ENCODE data around the gene PRR19. TPM values are rescaled to one million over a fixed set of nuclear protein-coding genes. Genes with fewer than 3 reads are reported as not detected.

The PRR19 gene
- total RNA-seq, 1 donor: 0.86 TPM

DNA sequence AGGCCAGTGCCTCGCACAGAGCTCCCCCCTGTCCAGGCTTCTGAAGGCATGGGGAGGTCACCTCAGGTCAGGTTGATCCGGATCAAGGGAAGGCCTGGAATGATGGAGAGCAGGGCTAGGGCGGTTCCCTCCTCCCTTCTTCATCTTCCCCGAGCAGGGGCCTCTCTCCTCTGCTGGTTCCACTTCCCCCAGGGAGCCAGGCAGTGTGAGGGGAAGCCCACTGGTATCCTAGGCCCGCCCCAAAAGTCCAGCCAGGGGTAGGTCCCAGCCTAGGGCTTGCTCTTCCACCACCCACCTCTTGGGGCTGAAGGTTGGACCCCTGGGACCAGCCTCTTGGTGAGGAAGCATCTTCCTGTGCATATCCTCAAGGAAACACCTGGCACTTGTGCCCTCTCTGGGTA, 16.4 kb upstream of the PRR19 start:
- TF ChIP-seq, protein P1, sequence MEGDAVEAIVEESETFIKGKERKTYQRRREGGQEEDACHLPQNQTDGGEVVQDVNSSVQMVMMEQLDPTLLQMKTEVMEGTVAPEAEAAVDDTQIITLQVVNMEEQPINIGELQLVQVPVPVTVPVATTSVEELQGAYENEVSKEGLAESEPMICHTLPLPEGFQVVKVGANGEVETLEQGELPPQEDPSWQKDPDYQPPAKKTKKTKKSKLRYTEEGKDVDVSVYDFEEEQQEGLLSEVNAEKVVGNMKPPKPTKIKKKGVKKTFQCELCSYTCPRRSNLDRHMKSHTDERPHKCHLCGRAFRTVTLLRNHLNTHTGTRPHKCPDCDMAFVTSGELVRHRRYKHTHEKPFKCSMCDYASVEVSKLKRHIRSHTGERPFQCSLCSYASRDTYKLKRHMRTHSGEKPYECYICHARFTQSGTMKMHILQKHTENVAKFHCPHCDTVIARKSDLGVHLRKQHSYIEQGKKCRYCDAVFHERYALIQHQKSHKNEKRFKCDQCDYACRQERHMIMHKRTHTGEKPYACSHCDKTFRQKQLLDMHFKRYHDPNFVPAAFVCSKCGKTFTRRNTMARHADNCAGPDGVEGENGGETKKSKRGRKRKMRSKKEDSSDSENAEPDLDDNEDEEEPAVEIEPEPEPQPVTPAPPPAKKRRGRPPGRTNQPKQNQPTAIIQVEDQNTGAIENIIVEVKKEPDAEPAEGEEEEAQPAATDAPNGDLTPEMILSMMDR (IDR thresholded peaks at IDR 0.05; ENCODE audit: insufficient read depth, low read depth, low read length): no peak
- no peak for DNase-seq (ENCODE audit: low read depth)
- H3K4me3 ChIP-seq (ENCODE audit: low read depth, low read length): peak overlapping the region; percentile 71

DNA sequence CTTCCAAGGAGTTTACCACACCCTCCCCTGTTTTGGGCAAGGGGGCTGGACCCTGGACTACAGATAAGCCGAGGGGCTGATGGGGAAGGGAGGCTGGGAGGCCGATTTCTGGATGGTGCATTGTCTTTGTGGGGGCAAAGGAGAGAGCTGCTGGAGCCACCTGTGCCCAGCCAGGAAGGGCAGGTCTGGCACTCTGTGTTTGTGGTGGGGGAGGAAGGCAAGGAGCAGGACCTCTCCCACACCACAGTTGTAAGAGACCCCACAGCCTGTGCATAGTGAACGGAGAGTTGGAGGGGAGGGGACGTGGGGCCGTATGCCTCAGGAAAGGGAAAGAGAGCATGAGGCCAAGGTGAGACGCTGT, 16.0 kb upstream of the PRR19 start:
- DNase-seq (ENCODE audit: low read depth): no peak
- H3K4me3 ChIP-seq (ENCODE audit: low read depth, low read length): no peak overlapping the region
- TF ChIP-seq, protein P1 (IDR thresholded peaks at IDR 0.05; ENCODE audit: insufficient read depth, low read depth, low read length): no peak

DNA sequence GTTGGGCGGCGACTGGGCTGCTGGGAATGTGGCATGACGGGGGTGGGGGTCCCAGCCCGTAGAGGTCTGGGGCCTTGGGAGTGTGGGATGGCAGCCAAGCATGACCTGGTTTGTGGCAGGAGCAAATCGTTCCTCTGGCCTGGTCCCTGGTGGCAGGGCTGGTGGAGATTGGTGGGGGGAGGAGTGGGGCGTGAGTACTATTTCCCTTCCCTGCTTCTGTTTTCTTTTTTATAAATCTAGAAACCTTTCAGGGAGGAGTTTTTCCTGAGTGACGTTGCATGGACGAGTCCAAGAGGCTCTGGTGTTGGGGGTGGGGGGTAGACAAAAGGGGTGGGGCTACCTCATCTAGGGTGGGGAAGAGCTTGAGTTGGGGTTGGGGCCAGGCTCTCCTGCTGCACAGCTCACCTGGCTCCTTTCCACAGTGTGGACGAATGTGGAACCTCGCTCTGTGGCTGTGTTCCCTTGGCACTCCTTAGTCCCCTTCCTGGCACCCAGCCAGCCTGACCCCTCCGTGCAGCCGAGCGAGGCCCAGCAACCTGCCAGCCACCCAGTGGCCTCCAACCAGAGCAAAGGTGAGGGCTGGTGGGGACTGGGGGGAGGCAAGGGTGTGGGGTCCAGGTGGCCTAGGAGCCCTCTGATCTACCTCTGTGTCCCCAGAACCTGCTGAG, 15.4 kb upstream of the PRR19 start:
- DNase-seq (ENCODE audit: low read depth): no peak
- no peak overlapping the region for H3K4me3 ChIP-seq (ENCODE audit: low read depth, low read length)
- TF ChIP-seq, protein P1 (IDR thresholded peaks at IDR 0.05; ENCODE audit: insufficient read depth, low read depth, low read length): no peak

DNA sequence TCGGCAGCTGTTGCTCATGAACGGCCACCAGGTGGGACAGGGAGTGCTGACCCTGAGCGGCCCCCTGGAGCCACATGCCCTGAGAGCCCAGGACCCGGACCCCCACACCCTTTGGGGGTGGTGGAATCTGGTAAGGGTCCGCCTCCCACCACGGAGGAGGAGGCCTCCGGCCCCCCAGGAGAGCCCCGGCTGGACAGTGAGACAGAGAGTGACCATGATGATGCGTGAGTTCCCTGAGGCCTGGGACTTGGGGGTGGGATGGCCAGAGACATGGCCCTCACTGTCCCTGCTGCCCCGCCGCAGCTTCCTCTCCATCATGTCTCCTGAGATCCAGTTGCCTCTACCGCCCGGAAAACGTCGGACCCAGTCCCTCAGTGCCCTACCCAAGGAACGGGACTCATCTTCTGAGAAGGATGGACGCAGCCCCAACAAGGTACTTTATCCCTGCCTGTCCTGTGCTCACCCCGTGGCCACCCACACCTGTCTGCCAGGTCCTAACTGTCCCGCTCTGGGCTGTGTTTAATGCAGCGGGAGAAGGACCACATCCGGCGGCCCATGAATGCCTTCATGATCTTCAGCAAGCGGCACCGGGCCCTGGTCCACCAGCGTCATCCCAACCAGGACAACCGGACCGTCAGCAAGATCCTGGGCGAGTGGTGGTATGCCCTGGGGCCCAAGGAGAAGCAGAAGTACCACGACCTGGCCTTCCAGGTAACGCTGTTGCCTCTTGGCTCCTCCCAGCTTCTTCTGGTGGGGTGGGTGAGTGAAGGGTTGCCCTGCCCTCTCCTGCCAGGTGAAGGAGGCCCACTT, 14.7 kb upstream of the PRR19 start:
- TF ChIP-seq, protein P1 (IDR thresholded peaks at IDR 0.05; ENCODE audit: insufficient read depth, low read depth, low read length): no peak
- no peak for DNase-seq (ENCODE audit: low read depth)
- no peak overlapping the region for H3K4me3 ChIP-seq (ENCODE audit: low read depth, low read length)

DNA sequence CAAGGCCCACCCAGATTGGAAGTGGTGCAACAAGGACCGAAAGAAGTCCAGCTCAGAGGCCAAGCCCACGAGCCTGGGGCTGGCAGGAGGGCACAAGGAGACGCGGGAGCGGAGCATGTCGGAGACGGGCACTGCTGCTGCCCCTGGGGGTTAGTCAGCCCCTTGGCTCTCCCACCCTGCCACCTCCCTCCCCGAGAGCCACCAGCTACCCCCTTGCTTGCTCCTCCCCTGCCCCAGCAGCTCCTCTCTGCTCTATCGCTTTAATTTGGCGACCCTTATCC, 14.2 kb upstream of the PRR19 start:
- TF ChIP-seq, protein P1 (IDR thresholded peaks at IDR 0.05; ENCODE audit: insufficient read depth, low read depth, low read length): no peak
- no peak overlapping the region for H3K4me3 ChIP-seq (ENCODE audit: low read depth, low read length)
- no peak for DNase-seq (ENCODE audit: low read depth)

DNA sequence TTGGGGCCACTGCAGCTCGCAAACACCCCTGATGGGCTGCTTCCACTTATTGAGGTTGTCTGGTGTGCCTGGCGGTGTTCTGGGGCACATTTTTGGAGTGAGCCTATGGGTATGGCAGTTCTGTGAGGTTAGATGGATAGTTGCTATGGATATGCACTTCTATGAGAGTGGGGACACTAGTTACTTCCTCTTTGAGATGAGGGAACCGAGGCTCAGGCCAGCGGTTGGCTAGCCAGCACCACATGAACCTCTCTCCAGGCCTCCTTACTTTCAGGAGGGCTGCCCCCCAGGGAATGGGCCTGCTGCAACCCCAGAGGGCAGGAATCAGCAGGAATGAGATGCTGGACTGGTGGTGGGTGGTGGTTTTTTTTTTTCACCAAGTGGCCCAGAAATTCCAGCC, 13.5 kb upstream of the PRR19 start:
- no peak for DNase-seq (ENCODE audit: low read depth)
- TF ChIP-seq, protein P1 (IDR thresholded peaks at IDR 0.05; ENCODE audit: insufficient read depth, low read depth, low read length): no peak
- no peak overlapping the region for H3K4me3 ChIP-seq (ENCODE audit: low read depth, low read length)
